ENCODE results near the gene CUL5. TPM values are rescaled to one million over a fixed set of nuclear protein-coding genes. Genes with fewer than 3 reads are reported as not detected.

CUL5 gene
- total RNA-seq, 3 donors from 2014 or later, result 26.2 to 43.7 (median 33.3) TPM

- intact Hi-C loops (cut with DNase I, micrococcal nuclease), result no loop called here
- no peak for DNase-seq
These were observed 38.6 kb upstream of the CUL5 start for GRCh38 chr11:107970049-107970448.

GRCh38 chr11:107973641-107974040, 35.1 kb upstream of the CUL5 start:
- DNase-seq (no peak), ATAC-seq (no peak)
- Histone ChIP-seq H3K4me1 (ENCODE audit: low read depth) (no peaks in the 10 kb centered on the region), H3K4me3 (no peak overlapping the region), H3K36me3 (ENCODE audit: low read depth) (no peaks in the 10 kb centered on the region), H3K9me3 (no peaks in the 10 kb centered on the region)
- TF ChIP-seq CTCF (IDR thresholded peaks at IDR 0.05), result no peak
- intact Hi-C loops (cut with DNase I, micrococcal nuclease), result no loop called here

More at GRCh38 chr11:107970049-107970448, 38.6 kb upstream of the CUL5 start:
- no peak for TF ChIP-seq CTCF (IDR thresholded peaks at IDR 0.05)
- Histone ChIP-seq H3K36me3 (ENCODE audit: low read depth) (no peaks in the 10 kb centered on the region), H3K4me3 (no peak overlapping the region), H3K4me1 (ENCODE audit: low read depth) (no peaks in the 10 kb centered on the region), H3K9me3 (no peaks in the 10 kb centered on the region)
- ATAC-seq, result no peak

- no peak for TF ChIP-seq CTCF (IDR thresholded peaks at IDR 0.05)
- peak; percentile 23 for ATAC-seq
- no peak for DNase-seq
- Histone ChIP-seq H3K9me3 (no peaks in the 10 kb centered on the region), H3K4me3 (no peak overlapping the region), H3K36me3 (ENCODE audit: low read depth) (no peaks in the 10 kb centered on the region), H3K4me1 (ENCODE audit: low read depth) (no peaks in the 10 kb centered on the region)
- intact Hi-C loops (cut with DNase I, micrococcal nuclease), result no loop called here
These were observed 20.1 kb upstream of the CUL5 start for GRCh38 chr11:107988397-107989158.

GRCh38 chr11:107991868-107992414, 16.8 kb upstream of the CUL5 start:
- H3K36me3 ChIP-seq (ENCODE audit: low read depth), result no peaks in the 10 kb centered on the region
- ATAC-seq (no peak), DNase-seq (no peak)
- intact Hi-C loops (cut with DNase I, micrococcal nuclease), result no loop called here
- H3K4me3 ChIP-seq, result no peak overlapping the region
- TF ChIP-seq CTCF (IDR thresholded peaks at IDR 0.05), result no peak
- H3K4me1 ChIP-seq (ENCODE audit: low read depth), result no peaks in the 10 kb centered on the region
- no peaks in the 10 kb centered on the region for H3K9me3 ChIP-seq

- no peak for TF ChIP-seq CTCF (IDR thresholded peaks at IDR 0.05)
- peak; percentile 96 for ATAC-seq
These were observed 12.5 kb upstream of the CUL5 start for GRCh38 chr11:107996006-107996776.

More at GRCh38 chr11:107996006-107996776, 12.5 kb upstream of the CUL5 start:
- no peaks in the 10 kb centered on the region for H3K4me1 ChIP-seq (ENCODE audit: low read depth)
- intact Hi-C loops (cut with DNase I, micrococcal nuclease), result no loop called here
- no peaks in the 10 kb centered on the region for H3K36me3 ChIP-seq (ENCODE audit: low read depth)
- H3K9me3 ChIP-seq, result no peaks in the 10 kb centered on the region
- no peak overlapping the region for H3K4me3 ChIP-seq
- DNase-seq, result peak in 2 of 3 donors; percentile 39 to 59

All from mucosa of descending colon (tissue), 3 donors.